HL-60 (cell line): ENCODE results near the gene AMT.

Source experiments
- DNase-seq, 2 experiments: peaks; one replicate each; pipeline ENCODE4 v3.0.0-alpha.2; 2010 to 2020; ENCODE audit warnings: low read depth in 1 of 2, low spot score in 1 of 2
- H3K27ac ChIP-seq: fragments of 250-450 bp; sonication (Bioruptor Pico); replicated peaks from 2 replicates; pipeline ENCODE4 v1.5.1; 2020; ENCODE audit warnings: mild to moderate bottlenecking, moderate library complexity
- H3K27me3 ChIP-seq: fragments of 250-450 bp; sonication (Bioruptor Pico); 2 replicates; pipeline ENCODE4 v1.5.1; 2021; ENCODE audit warnings: mild to moderate bottlenecking, moderate library complexity; ENCODE audit not compliant: insufficient read depth, poor library complexity, severe bottlenecking
- H3K4me3 ChIP-seq: replicated peaks from 2 replicates; pipeline ENCODE4 v1.5.1; 2011; ENCODE audit warnings: mild to moderate bottlenecking, control low read depth, low read length; ENCODE audit not compliant: insufficient read depth
- GABPA ChIP-seq: IDR thresholded peaks from 2 replicates; pipeline ENCODE4 v1.6.1; 2012; ENCODE audit warnings: low read depth
- POLR2AphosphoS5 ChIP-seq: IDR thresholded peaks from 2 replicates; pipeline ENCODE4 v1.6.1; 2012; ENCODE audit warnings: low read depth
- SPI1 ChIP-seq: IDR thresholded peaks from 2 replicates; pipeline ENCODE4 v1.6.1; 2012; ENCODE audit warnings: low read depth, mild to moderate bottlenecking, borderline replicate concordance
- TF ChIP-seq, protein P1 (sequence below): IDR thresholded peaks from 2 replicates; pipeline ENCODE4 v1.6.1; 2012; ENCODE audit warnings: low read depth; ENCODE audit not compliant: insufficient replicate concordance
- TF ChIP-seq, protein P2 (sequence below): IDR thresholded peaks from one replicate; pipeline ENCODE4 v1.5.1; 2011; ENCODE audit warnings: low read length, control low read depth, inconsistent platforms; ENCODE audit not compliant: insufficient read depth

Gene AMT

DNA sequence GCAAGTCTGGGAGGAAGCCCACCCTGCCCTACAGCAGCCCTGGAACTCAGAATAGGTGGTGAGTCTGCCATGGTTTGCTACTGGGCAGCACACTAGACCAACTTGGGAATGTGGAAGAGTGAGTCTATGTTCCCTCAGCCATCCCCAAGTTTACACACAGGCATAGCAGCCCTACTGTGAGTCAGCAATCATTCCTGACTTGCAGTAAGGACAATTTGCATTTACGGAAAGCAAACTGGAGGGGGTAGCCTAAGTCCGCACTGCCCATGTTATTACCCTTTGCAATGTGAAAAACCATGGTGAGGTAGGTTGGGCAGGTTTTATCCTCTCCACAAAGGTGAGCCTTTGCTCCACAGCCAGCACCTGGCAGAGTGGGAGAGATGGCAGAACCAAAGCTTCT, 5.4 kb downstream of the AMT start:
- TF ChIP-seq POLR2AphosphoS5 (no peak), SPI1 (no peak), GABPA (no peak)
- TF ChIP-seq, protein P1, sequence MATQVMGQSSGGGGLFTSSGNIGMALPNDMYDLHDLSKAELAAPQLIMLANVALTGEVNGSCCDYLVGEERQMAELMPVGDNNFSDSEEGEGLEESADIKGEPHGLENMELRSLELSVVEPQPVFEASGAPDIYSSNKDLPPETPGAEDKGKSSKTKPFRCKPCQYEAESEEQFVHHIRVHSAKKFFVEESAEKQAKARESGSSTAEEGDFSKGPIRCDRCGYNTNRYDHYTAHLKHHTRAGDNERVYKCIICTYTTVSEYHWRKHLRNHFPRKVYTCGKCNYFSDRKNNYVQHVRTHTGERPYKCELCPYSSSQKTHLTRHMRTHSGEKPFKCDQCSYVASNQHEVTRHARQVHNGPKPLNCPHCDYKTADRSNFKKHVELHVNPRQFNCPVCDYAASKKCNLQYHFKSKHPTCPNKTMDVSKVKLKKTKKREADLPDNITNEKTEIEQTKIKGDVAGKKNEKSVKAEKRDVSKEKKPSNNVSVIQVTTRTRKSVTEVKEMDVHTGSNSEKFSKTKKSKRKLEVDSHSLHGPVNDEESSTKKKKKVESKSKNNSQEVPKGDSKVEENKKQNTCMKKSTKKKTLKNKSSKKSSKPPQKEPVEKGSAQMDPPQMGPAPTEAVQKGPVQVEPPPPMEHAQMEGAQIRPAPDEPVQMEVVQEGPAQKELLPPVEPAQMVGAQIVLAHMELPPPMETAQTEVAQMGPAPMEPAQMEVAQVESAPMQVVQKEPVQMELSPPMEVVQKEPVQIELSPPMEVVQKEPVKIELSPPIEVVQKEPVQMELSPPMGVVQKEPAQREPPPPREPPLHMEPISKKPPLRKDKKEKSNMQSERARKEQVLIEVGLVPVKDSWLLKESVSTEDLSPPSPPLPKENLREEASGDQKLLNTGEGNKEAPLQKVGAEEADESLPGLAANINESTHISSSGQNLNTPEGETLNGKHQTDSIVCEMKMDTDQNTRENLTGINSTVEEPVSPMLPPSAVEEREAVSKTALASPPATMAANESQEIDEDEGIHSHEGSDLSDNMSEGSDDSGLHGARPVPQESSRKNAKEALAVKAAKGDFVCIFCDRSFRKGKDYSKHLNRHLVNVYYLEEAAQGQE, result no peak
- TF ChIP-seq, protein P2, sequence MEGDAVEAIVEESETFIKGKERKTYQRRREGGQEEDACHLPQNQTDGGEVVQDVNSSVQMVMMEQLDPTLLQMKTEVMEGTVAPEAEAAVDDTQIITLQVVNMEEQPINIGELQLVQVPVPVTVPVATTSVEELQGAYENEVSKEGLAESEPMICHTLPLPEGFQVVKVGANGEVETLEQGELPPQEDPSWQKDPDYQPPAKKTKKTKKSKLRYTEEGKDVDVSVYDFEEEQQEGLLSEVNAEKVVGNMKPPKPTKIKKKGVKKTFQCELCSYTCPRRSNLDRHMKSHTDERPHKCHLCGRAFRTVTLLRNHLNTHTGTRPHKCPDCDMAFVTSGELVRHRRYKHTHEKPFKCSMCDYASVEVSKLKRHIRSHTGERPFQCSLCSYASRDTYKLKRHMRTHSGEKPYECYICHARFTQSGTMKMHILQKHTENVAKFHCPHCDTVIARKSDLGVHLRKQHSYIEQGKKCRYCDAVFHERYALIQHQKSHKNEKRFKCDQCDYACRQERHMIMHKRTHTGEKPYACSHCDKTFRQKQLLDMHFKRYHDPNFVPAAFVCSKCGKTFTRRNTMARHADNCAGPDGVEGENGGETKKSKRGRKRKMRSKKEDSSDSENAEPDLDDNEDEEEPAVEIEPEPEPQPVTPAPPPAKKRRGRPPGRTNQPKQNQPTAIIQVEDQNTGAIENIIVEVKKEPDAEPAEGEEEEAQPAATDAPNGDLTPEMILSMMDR, result no peak
- Histone ChIP-seq H3K4me3 (no peak overlapping the region), H3K27ac (peak overlapping the region; percentile 61), H3K27me3 (no peaks in the 10 kb centered on the region)
- no peak for DNase-seq

DNA sequence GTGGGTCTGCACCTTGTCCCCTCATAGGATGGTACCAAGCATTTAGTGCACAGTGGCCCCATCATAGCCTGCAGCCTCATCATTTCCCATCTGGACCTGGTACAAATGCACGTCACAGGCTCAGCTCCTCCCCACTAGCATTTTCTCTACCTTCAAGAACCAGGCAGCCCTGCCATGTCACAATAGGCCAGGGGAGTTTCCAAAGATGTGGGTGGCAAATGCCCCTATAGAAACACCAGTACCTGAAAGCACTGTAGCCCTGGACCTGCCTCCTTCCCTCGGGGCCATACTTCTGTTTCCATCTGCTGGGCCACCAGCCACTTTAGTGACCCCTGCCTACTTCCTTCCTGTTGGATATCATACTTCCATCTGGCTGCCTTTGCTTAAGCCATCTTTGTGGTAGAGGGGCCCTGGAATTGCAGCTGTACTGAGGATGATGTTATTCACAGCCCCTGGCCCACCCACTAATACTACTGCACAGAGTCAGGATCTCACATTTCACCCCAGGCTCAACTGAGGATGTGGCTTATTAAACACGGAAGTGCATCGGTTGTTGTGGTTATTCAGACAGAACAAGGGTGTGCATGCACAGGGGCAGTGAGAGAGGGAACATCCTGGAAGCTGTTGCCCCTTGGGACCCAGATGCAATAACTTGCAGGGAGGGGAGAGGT, 6.2 kb downstream of the AMT start:
- peak; percentile 55; the same call in 1 of the 2 replicates for TF ChIP-seq POLR2AphosphoS5
- TF ChIP-seq, protein P2, result no peak
- peak; percentile 85 for TF ChIP-seq SPI1
- DNase-seq, result peak; percentile 72 to 83
- Histone ChIP-seq H3K27ac (peak overlapping the region; percentile 61), H3K27me3 (no peaks in the 10 kb centered on the region), H3K4me3 (no peak overlapping the region)

DNA sequence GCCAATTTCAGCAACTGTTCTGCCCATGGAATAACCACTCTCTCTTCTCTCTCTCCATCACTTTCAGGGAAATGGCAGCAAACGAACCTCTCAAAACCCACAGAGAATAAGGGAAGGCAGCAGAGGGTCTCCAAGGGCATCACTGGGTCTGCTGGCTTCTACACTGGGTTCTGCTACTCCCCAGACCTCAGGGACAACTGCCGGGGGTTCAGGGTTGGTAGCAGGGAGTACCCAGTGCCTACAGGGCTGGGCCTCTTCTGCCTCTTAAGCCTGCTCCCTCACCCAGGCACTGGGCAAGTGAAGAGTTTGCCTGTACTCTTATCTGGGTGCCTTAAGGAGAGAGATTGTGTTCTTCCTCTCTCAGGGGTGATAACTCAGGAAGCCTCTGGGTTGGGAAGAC, 7.5 kb downstream of the AMT start:
- no peak for TF ChIP-seq POLR2AphosphoS5
- no peak for TF ChIP-seq GABPA
- TF ChIP-seq SPI1, result no peak
- TF ChIP-seq, protein P1, result no peak
- TF ChIP-seq, protein P2, result no peak
- no peaks in the 10 kb centered on the region for H3K27me3 ChIP-seq

DNA sequence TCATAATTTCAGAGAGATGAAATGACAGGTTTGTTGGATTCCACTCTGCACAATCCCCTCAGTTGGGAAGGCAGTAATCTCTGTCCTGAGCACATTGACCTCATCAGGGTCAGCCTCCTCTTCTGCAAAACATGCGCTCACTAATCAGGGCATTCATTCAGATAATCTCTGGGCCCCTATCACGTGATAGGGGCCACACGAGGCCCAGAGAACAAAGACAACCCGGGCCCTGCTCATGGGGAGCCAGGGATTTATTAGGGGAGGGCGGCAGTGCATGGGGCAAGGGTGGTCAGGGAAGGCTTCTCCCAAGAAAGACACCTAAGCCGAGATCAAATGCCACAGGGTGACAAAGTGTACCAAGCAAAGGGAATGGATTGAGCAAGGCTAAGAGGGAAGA, 8.9 kb downstream of the AMT start:
- H3K4me3 ChIP-seq, result peak overlapping the region; percentile 84
- H3K27ac ChIP-seq, result no peak overlapping the region; the same call in 1 of the 2 replicates

More for the DNA sequence above, 7.5 kb downstream of the AMT start:
- no peak for DNase-seq
- Histone ChIP-seq H3K27ac (no peak overlapping the region; the same call in 1 of the 2 replicates), H3K4me3 (no peak overlapping the region)

More for the DNA sequence above, 8.9 kb downstream of the AMT start:
- no peak for DNase-seq
- no peak for TF ChIP-seq SPI1
- TF ChIP-seq, protein P1, result no peak
- TF ChIP-seq, protein P2, result no peak
- TF ChIP-seq GABPA, result no peak
- no peak for TF ChIP-seq POLR2AphosphoS5
- H3K27me3 ChIP-seq, result no peaks in the 10 kb centered on the region
